PC-3 (cell line): ENCODE data around the gene AMBN.

ENCODE experiments used
- CTCF ChIP-seq: fragments of 300-600 bp; sonication (generic); conservative IDR thresholded peaks from 2 replicates; pipeline ENCODE4 v1.5.1; 2017; ENCODE audit warnings: antibody characterized with exemption, low read depth, mild to moderate bottlenecking, low read length
- EZH2 ChIP-seq: fragments of 300-600 bp; sonication (generic); IDR thresholded peaks from one replicate; pipeline ENCODE4 v1.6.1; 2017; ENCODE audit warnings: antibody characterized with exemption, mild to moderate bottlenecking, low read length; ENCODE audit not compliant: unreplicated experiment
- EZH2phosphoT487 ChIP-seq: fragments of 300-600 bp; sonication (generic); IDR thresholded peaks from 2 replicates; pipeline ENCODE4 v1.6.1; 2018; ENCODE audit warnings: mild to moderate bottlenecking, antibody characterized with exemption, low read length, borderline replicate concordance

- no peak for TF ChIP-seq CTCF
- TF ChIP-seq EZH2 = no peak
- TF ChIP-seq EZH2phosphoT487 = no peak
Measured at GRCh38 chr4:70619288-70619687, 27.2 kb downstream of the AMBN start.
